Neutrophil (primary cell): ENCODE data around the gene EMP2.

Source experiments
- H3K27ac ChIP-seq: fragments of 200-600 bp; sonication (generic); 2 replicates; pipeline ENCODE4 v1.5.1; 2016; ENCODE audit warnings: mild to moderate bottlenecking, moderate library complexity
- H3K27me3 ChIP-seq: fragments of 200-600 bp; sonication (generic); 2 replicates; pipeline ENCODE4 v1.6.0; 2016; ENCODE audit warnings: mild to moderate bottlenecking
- H3K36me3 ChIP-seq: fragments of 200-600 bp; sonication (generic); 2 replicates; pipeline ENCODE4 v1.5.1; 2017
- H3K4me1 ChIP-seq, 2 experiments: fragments of 200-600 bp in 1 of 2; sonication (generic) in 1 of 2; 1 replicate in 1 of 2; 2 replicates in 1 of 2; pipeline versions ENCODE4 v1.5.1 to v1.6.1; 2013 to 2016; ENCODE audit warnings: low read depth in 1 of 2, low read length in 1 of 2, mild to moderate bottlenecking in 1 of 2, moderate library complexity in 1 of 2; ENCODE audit not compliant: control insufficient read depth in 1 of 2, insufficient read depth in 1 of 2
- H3K4me3 ChIP-seq, 2 experiments: fragments of 200-600 bp in 1 of 2; sonication (generic) in 1 of 2; 1 replicate in 1 of 2; 2 replicates in 1 of 2; pipeline ENCODE4 v1.5.1; 2013 to 2016; ENCODE audit warnings: low read depth in 1 of 2, low read length in 1 of 2, mild to moderate bottlenecking in 1 of 2, moderate library complexity in 1 of 2
- H3K9me3 ChIP-seq: fragments of 200-600 bp; sonication (generic); 2 replicates; pipeline ENCODE4 v1.5.1; 2016
- TF ChIP-seq, protein P1 (sequence below): fragments of 200-600 bp; sonication (generic); IDR thresholded peaks from 2 replicates; pipeline ENCODE4 v1.5.1; 2016; ENCODE audit warnings: antibody characterized with exemption

The EMP2 gene

DNA sequence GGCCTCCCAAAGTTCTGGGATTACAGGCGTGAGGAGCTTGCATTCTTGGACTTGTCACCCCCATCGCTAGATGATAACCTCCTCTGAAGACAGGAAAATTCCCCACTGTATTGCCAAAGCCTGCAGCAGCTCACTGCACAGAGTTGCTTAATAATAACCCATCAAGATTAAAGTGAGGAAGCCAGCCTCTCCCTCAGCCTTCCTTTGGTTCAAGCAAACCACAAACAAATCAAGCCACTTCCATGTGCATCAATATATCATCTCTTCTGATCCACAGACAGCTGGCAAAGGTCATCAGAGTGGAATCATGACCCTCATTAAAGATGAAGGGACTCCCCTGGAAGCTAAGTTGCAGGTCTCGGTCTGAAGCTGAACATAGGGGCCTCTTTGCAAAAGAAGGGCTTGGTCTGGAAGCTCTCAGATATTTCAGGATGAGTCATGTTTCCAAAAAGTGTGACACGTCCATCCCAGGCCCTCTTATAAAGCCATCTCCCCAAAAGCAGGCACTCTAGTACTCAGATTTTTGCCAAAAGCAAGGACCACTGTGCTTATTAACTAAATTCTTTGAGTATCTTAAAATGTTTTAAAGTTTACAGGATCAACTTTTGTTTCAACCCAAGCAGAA is 4.8 kb downstream of the EMP2 start:
- TF ChIP-seq, protein P1, sequence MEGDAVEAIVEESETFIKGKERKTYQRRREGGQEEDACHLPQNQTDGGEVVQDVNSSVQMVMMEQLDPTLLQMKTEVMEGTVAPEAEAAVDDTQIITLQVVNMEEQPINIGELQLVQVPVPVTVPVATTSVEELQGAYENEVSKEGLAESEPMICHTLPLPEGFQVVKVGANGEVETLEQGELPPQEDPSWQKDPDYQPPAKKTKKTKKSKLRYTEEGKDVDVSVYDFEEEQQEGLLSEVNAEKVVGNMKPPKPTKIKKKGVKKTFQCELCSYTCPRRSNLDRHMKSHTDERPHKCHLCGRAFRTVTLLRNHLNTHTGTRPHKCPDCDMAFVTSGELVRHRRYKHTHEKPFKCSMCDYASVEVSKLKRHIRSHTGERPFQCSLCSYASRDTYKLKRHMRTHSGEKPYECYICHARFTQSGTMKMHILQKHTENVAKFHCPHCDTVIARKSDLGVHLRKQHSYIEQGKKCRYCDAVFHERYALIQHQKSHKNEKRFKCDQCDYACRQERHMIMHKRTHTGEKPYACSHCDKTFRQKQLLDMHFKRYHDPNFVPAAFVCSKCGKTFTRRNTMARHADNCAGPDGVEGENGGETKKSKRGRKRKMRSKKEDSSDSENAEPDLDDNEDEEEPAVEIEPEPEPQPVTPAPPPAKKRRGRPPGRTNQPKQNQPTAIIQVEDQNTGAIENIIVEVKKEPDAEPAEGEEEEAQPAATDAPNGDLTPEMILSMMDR: no peak
- no peaks in the 10 kb centered on the region for H3K4me1 ChIP-seq
- peaks cover 49% of the 10 kb centered on the region for H3K27me3 ChIP-seq
- no peak overlapping the region for H3K27ac ChIP-seq
- no peaks in the 10 kb centered on the region for H3K9me3 ChIP-seq
- no peaks in the 10 kb centered on the region for H3K36me3 ChIP-seq
- H3K4me3 ChIP-seq: no peak overlapping the region

DNA sequence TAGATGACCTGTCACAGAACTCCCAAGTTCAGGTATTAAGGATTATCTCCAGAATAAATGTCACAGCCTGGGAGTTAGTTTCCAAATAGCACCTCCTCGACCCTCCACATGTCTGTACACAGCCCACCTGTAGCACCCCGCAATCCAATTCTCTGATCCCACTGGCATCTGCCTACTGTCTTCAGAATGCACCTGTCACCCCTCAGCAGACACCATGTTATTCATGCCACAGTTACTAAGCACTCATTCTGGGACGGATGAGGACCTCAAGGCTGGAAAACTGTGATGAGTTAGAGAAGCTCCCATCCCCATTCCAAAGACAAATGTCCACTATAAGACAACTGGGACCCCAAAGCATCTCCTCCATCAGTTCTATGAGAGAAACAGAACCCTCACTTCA is 7.8 kb downstream of the EMP2 start:
- Histone ChIP-seq H3K9me3 (no peaks in the 10 kb centered on the region), H3K27ac (no peak overlapping the region), H3K27me3 (peaks cover 19% of the 10 kb centered on the region), H3K4me1 (no peaks in the 10 kb centered on the region), H3K4me3 (no peak overlapping the region), H3K36me3 (no peaks in the 10 kb centered on the region)
- TF ChIP-seq, protein P1: no peak

DNA sequence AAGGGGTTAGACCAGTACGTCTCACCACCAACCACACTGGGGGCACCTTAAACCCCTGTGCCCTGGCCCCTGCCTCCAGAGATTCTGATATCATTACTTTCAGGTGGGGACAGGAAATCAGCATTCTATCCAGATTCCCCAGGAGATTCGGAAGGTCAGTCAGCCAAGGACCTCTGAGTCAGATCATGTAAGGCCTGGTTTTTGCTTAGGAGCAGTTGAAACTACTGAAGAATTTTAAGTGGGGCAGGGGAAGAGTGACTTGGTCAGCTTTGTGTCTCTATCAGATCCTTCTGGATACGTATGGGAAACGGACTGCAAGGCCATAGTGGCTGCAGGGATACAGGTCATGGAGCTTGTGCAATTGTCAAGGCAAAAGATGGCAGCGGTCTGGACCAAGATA is 9.0 kb downstream of the EMP2 start:
- Histone ChIP-seq H3K36me3 (no peaks in the 10 kb centered on the region), H3K4me3 (no peak overlapping the region), H3K27me3 (peaks cover 6% of the 10 kb centered on the region), H3K27ac (no peak overlapping the region), H3K4me1 (no peaks in the 10 kb centered on the region), H3K9me3 (no peaks in the 10 kb centered on the region)
- TF ChIP-seq, protein P1: no peak

DNA sequence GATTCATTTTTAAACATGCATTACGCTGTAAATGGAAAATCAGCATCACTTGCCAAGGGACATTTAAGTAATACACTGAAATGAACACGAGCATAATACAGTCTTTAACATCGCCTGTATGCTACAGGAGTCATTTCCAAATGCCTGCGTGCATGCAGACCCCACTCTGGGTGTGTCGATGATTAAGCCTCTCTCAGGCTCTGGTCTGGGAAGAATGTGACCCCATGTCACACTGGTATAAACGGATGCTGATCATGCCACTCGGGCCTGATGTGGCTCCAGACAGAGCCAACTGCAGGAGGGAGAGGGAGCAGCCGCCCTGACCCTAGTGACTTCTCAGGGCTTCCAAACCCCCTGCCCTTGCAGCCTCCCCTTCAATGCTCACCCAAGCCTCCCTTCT is 10.8 kb downstream of the EMP2 start:
- H3K4me3 ChIP-seq: no peak overlapping the region
- TF ChIP-seq, protein P1: no peak
- H3K4me1 ChIP-seq: no peaks in the 10 kb centered on the region
- H3K36me3 ChIP-seq: no peaks in the 10 kb centered on the region
- H3K27me3 ChIP-seq: no peaks in the 10 kb centered on the region
- H3K27ac ChIP-seq: no peak overlapping the region
- no peaks in the 10 kb centered on the region for H3K9me3 ChIP-seq

DNA sequence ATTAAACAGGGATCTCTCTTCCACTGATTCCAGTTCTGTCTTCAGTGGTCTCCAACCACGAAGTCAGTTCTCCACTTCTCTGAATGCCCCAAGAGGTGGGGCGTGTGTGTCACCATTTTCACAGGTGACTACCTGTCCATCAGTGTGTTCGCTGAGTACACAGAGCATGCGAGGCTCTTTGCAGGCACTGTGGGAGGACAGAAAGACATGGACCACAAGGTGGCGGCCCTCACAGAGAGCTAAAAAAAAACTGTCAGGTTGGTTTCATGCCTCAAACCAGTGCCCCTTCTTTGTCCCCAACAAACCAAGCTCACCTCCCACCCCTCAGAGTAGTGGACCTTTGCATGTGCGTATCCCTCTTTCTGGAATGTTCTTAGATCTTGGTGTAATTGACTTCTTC is 13.8 kb downstream of the EMP2 start:
- H3K27me3 ChIP-seq: no peaks in the 10 kb centered on the region
- H3K4me3 ChIP-seq: no peak overlapping the region
- H3K4me1 ChIP-seq: no peaks in the 10 kb centered on the region
- H3K9me3 ChIP-seq: no peaks in the 10 kb centered on the region
- TF ChIP-seq, protein P1: no peak
- no peak overlapping the region for H3K27ac ChIP-seq
- no peaks in the 10 kb centered on the region for H3K36me3 ChIP-seq

DNA sequence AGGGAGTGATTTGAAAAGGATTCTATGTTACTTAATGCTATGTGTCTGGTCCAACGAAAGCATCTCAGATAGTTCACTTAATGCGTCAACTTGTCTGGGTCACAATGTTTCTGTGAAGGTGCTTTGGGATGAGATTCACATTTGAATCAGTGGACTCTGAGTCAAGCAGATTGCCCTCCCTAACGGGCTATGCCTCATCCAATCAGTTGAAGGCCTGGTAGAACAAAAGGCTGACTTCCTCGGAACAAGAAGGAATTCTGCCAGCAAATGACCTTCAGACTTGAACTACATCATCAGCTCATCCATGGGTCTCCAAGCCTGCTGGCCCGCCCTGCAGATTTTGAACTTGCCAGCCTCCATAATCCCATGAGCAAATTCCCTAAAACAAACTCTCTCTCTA is 15.2 kb downstream of the EMP2 start:
- H3K9me3 ChIP-seq: no peaks in the 10 kb centered on the region
- no peaks in the 10 kb centered on the region for H3K4me1 ChIP-seq
- H3K27ac ChIP-seq: no peak overlapping the region
- H3K27me3 ChIP-seq: no peaks in the 10 kb centered on the region
- no peaks in the 10 kb centered on the region for H3K36me3 ChIP-seq
- TF ChIP-seq, protein P1: no peak
- no peak overlapping the region for H3K4me3 ChIP-seq
